WI38 (cell line): ENCODE results near the gene ARSH.

Source experiments
- H3K4me3 ChIP-seq: 2 replicates; pipeline ENCODE4 v1.5.1; 2011; ENCODE audit warnings: low read depth, mild to moderate bottlenecking, control low read depth, low read length
- CTCF ChIP-seq: IDR thresholded peaks from 2 replicates; pipeline ENCODE4 v1.5.1; 2012; ENCODE audit warnings: low read depth, mild to moderate bottlenecking, control low read depth, low read length

Gene ARSH

GRCh38 chrX:3010532-3010931 lies 4.2 kb downstream of the ARSH start:
- TF ChIP-seq CTCF = no peak

GRCh38 chrX:3017492-3017891 lies 11.1 kb downstream of the ARSH start:
- no peak overlapping the region for H3K4me3 ChIP-seq
- TF ChIP-seq CTCF = no peak

More at GRCh38 chrX:3010532-3010931, 4.2 kb downstream of the ARSH start:
- H3K4me3 ChIP-seq = no peak overlapping the region

GRCh38 chrX:3024176-3024575 lies 17.8 kb downstream of the ARSH start:
- H3K4me3 ChIP-seq = no peak overlapping the region
- no peak for TF ChIP-seq CTCF

GRCh38 chrX:3026074-3026815 lies 19.9 kb downstream of the ARSH start:
- no peak overlapping the region for H3K4me3 ChIP-seq
- no peak for TF ChIP-seq CTCF

GRCh38 chrX:3029129-3029528 lies 22.8 kb downstream of the ARSH start:
- H3K4me3 ChIP-seq = no peak overlapping the region

GRCh38 chrX:3037218-3037617 lies 30.9 kb downstream of the ARSH start:
- TF ChIP-seq CTCF = no peak
- H3K4me3 ChIP-seq = no peak overlapping the region

More at GRCh38 chrX:3029129-3029528, 22.8 kb downstream of the ARSH start:
- TF ChIP-seq CTCF = no peak

- H3K4me3 ChIP-seq = no peak overlapping the region
- TF ChIP-seq CTCF = no peak
Observed at GRCh38 chrX:3044196-3044595, 37.9 kb downstream of the ARSH start.
